ENCODE measurements around the gene MYCN. TPM values are rescaled to one million over a fixed set of nuclear protein-coding genes. Genes with fewer than 3 reads are reported as not detected.

Gene MYCN
- total RNA-seq, 6 experiments from 2014 or later: 0.07 to 0.35 (median 0.23) TPM; not detected in 2

- ATAC-seq: no peak
- intact Hi-C loops (cut with DNase I): no loop called here
- TF ChIP-seq POLR2A (IDR thresholded peaks at IDR 0.05): no peak
These were observed 34.4 kb downstream of the MYCN start for GRCh38 chr2:15974565-15975260.

GRCh38 chr2:15975261-15975600 lies 34.9 kb downstream of the MYCN start:
- Histone ChIP-seq H3K4me3 (no peak overlapping the region), H3K27me3 (no peaks in the 10 kb centered on the region), H3K36me3 (no peaks in the 10 kb centered on the region), H3K4me1 (no peaks in the 10 kb centered on the region), H3K9me3 (no peaks in the 10 kb centered on the region), H3K27ac (no peak overlapping the region)
- WGBS (ENCODE audit: insufficient coverage, low coverage, low lambda C conversion rate, missing lambda C conversion rate): 85% methylated on average over 3 of the region's 3 CpGs
- DNase-seq: no peak
- no peak for ATAC-seq
- TF ChIP-seq POLR2A (IDR thresholded peaks at IDR 0.05) (no peak), CTCF (IDR thresholded peaks at IDR 0.05) (no peak)
- intact Hi-C loops (cut with DNase I): no loop called here

More at GRCh38 chr2:15974565-15975260, 34.4 kb downstream of the MYCN start:
- no peaks in the 10 kb centered on the region for H3K4me1 ChIP-seq
- 59% methylated on average over 5 of the region's 5 CpGs for WGBS (ENCODE audit: insufficient coverage, low coverage, low lambda C conversion rate, missing lambda C conversion rate)
- no peaks in the 10 kb centered on the region for H3K9me3 ChIP-seq
- H3K27me3 ChIP-seq: no peaks in the 10 kb centered on the region
- DNase-seq: no peak
- H3K4me3 ChIP-seq: no peak overlapping the region
- H3K36me3 ChIP-seq: no peaks in the 10 kb centered on the region
- no peak overlapping the region for H3K27ac ChIP-seq

GRCh38 chr2:15975676-15976075 lies 35.3 kb downstream of the MYCN start:
- Histone ChIP-seq H3K9me3 (no peaks in the 10 kb centered on the region), H3K4me3 (no peak overlapping the region), H3K27ac (no peak overlapping the region), H3K27me3 (no peaks in the 10 kb centered on the region), H3K4me1 (no peaks in the 10 kb centered on the region), H3K36me3 (no peaks in the 10 kb centered on the region)
- intact Hi-C loops (cut with DNase I): no loop called here
- 87% methylated on average over 5 of the region's 5 CpGs for WGBS (ENCODE audit: insufficient coverage, low coverage, low lambda C conversion rate, missing lambda C conversion rate)
- no peak for TF ChIP-seq CTCF (IDR thresholded peaks at IDR 0.05)
- no peak for TF ChIP-seq POLR2A (IDR thresholded peaks at IDR 0.05)
- no peak for ATAC-seq
- DNase-seq: no peak

- DNase-seq (no peak), ATAC-seq (no peak)
- TF ChIP-seq POLR2A (IDR thresholded peaks at IDR 0.05) (no peak), CTCF (IDR thresholded peaks at IDR 0.05) (no peak)
- no peak overlapping the region for H3K27ac ChIP-seq
- intact Hi-C loops (cut with DNase I): no loop called here
- no peaks in the 10 kb centered on the region for H3K9me3 ChIP-seq
- H3K36me3 ChIP-seq: no peaks in the 10 kb centered on the region
- H3K4me1 ChIP-seq: no peaks in the 10 kb centered on the region
- 79% methylated on average over 7 of the region's 7 CpGs for WGBS (ENCODE audit: insufficient coverage, low coverage, low lambda C conversion rate, missing lambda C conversion rate)
- H3K27me3 ChIP-seq: no peaks in the 10 kb centered on the region
- no peak overlapping the region for H3K4me3 ChIP-seq
These were observed 36.0 kb downstream of the MYCN start for GRCh38 chr2:15976354-15976753.

GRCh38 chr2:15979051-15979758 lies 38.9 kb downstream of the MYCN start:
- WGBS (ENCODE audit: insufficient coverage, low coverage, low lambda C conversion rate, missing lambda C conversion rate): 74% methylated on average over 6 of the region's 9 CpGs
- Histone ChIP-seq H3K36me3 (no peaks in the 10 kb centered on the region), H3K4me3 (no peak overlapping the region), H3K27ac (no peak overlapping the region), H3K27me3 (no peaks in the 10 kb centered on the region), H3K9me3 (no peaks in the 10 kb centered on the region), H3K4me1 (no peaks in the 10 kb centered on the region)
- intact Hi-C loops (cut with DNase I): no loop called here
- DNase-seq: no peak
- ATAC-seq: no peak
- TF ChIP-seq CTCF (IDR thresholded peaks at IDR 0.05) (no peak), POLR2A (IDR thresholded peaks at IDR 0.05) (no peak)
